NCI-H82 treated with DMSO at 0.1 percent for 48 hours (cell line): ENCODE results near the gene LRRC37A3.
"Not testable (repeated sequence)": the region's sequence is repeated elsewhere in the genome, so short reads cannot be mapped to it uniquely, and the experiment has no call there.

Source experiments
- DNase-seq: peaks from one replicate; lab custom pipeline; 2025; ENCODE audit not compliant: unreplicated experiment; lab: John Stamatoyannopoulos, UW

The LRRC37A3 gene

GRCh38 chr17:64919289-64920025 lies at the start of gene LRRC37A3:
Gene LRRC37A3, minus strand, starts transcription at chr17:64919478. Its CDS starts 22,221 bp downstream, at chr17:64897257.
- peak; percentile 60 for DNase-seq

GRCh38 chr17:64965873-64966287 lies 46.6 kb upstream of the LRRC37A3 start:
- peak; percentile 10 for DNase-seq

GRCh38 chr17:64965256-64965872 lies 46.1 kb upstream of the LRRC37A3 start:
- DNase-seq, result peak; percentile 11

- no peak for DNase-seq
Measured at GRCh38 chr17:64964796-64965195, 45.5 kb upstream of the LRRC37A3 start.

GRCh38 chr17:64963814-64964213 lies 44.5 kb upstream of the LRRC37A3 start:
- DNase-seq, result not testable (repeated sequence)

- peak; percentile 66 for DNase-seq
Measured at GRCh38 chr17:64961563-64962378, 42.5 kb upstream of the LRRC37A3 start.

GRCh38 chr17:64951877-64952276 lies 32.6 kb upstream of the LRRC37A3 start:
- DNase-seq, result no peak

- DNase-seq, result no peak
Measured at GRCh38 chr17:64950871-64951270, 31.6 kb upstream of the LRRC37A3 start.

GRCh38 chr17:64947152-64947551 lies 27.9 kb upstream of the LRRC37A3 start:
- no peak for DNase-seq

- no peak for DNase-seq
Measured at GRCh38 chr17:64941761-64942160, 22.5 kb upstream of the LRRC37A3 start.

GRCh38 chr17:64941045-64941444 lies 21.8 kb upstream of the LRRC37A3 start:
- no peak for DNase-seq

GRCh38 chr17:64940055-64940454 lies 20.8 kb upstream of the LRRC37A3 start:
- no peak for DNase-seq

- DNase-seq, result no peak
Measured at GRCh38 chr17:64938925-64939474, 19.7 kb upstream of the LRRC37A3 start.

GRCh38 chr17:64938290-64938689 lies 19.0 kb upstream of the LRRC37A3 start:
- DNase-seq, result no peak

GRCh38 chr17:64936117-64936516 lies 16.8 kb upstream of the LRRC37A3 start:
- no peak for DNase-seq

GRCh38 chr17:64934284-64934778 lies 15.1 kb upstream of the LRRC37A3 start:
- not testable (repeated sequence) for DNase-seq

GRCh38 chr17:64932850-64933249 lies 13.6 kb upstream of the LRRC37A3 start:
- DNase-seq, result not testable (repeated sequence)

GRCh38 chr17:64930374-64930773 lies 11.1 kb upstream of the LRRC37A3 start:
- DNase-seq, result not testable (repeated sequence)

- not testable (repeated sequence) for DNase-seq
Measured at GRCh38 chr17:64929419-64930209, 10.3 kb upstream of the LRRC37A3 start.

GRCh38 chr17:64928701-64929100 lies 9.4 kb upstream of the LRRC37A3 start:
- not testable (repeated sequence) for DNase-seq
